Panc1 (cell line): Measurements from ENCODE around the gene ZCCHC7. TPM values are rescaled to one million over a fixed set of nuclear protein-coding genes. Genes with fewer than 3 reads are reported as not detected.

Source experiments
- ATAC-seq: fragments of 200-7000 bp; cut with Tn5 transposase; 2 replicates; pipeline ENCODE4 v1.9.1; 2020; ENCODE audit warnings: mild to moderate bottlenecking, moderate library complexity
- BruUV-seq: library from RNA; stranded (reverse); fragments of 400-500 nt; replicated peaks from 2 replicates; lab custom pipeline; 2021; lab: Mats Ljungman, UMichigan
- CTCF ChIA-PET: fragments of 300-600 bp; sonication (Branson Sonifier 250); formaldehyde crosslinking; loops from one replicate; lab custom pipeline; 2022; ENCODE audit warnings: antibody characterized with exemption; lab: Charles Lee
- POLR2A ChIA-PET: fragments of 300-600 bp; sonication (Branson Sonifier 250); formaldehyde crosslinking; loops from one replicate; lab custom pipeline; 2022; ENCODE audit warnings: antibody characterized with exemption; lab: Charles Lee
- DNase-seq: peaks from one replicate; pipeline ENCODE4 v3.0.0-alpha.2; 2010; ENCODE audit warnings: low read depth, low spot score
- H3K27ac ChIP-seq: 2 replicates; pipeline ENCODE4 v1.5.1; 2011; ENCODE audit warnings: mild to moderate bottlenecking, low read length, inconsistent platforms
- H3K27me3 ChIP-seq: fragments of 200-500 bp; sonication (Bioruptor generic); 2 replicates; pipeline ENCODE4 v1.6.0; 2014; ENCODE audit warnings: low read length, inconsistent platforms; ENCODE audit not compliant: control insufficient read depth, insufficient read depth
- H3K36me3 ChIP-seq: fragments of 200-500 bp; sonication (Bioruptor generic); 2 replicates; pipeline ENCODE4 v1.5.1; 2014; ENCODE audit warnings: inconsistent platforms, mild to moderate bottlenecking, low read length, moderate library complexity; ENCODE audit not compliant: control insufficient read depth, insufficient read depth
- H3K4me1 ChIP-seq: 2 replicates; pipeline ENCODE4 v1.5.1; 2011; ENCODE audit warnings: inconsistent platforms, mild to moderate bottlenecking, low read length, moderate library complexity; ENCODE audit not compliant: control insufficient read depth, insufficient read depth
- H3K4me3 ChIP-seq, 2 experiments: 2 replicates each; pipeline ENCODE4 v1.5.1; 2011 to 2012; ENCODE audit warnings: low read depth in 2 of 2, low read length in 2 of 2, mild to moderate bottlenecking in 2 of 2, inconsistent platforms in 1 of 2, moderate library complexity in 1 of 2
- H3K9me3 ChIP-seq: fragments of 200-500 bp; sonication (Bioruptor generic); 2 replicates; pipeline ENCODE4 v1.5.1; 2014; ENCODE audit warnings: low read depth, mild to moderate bottlenecking, inconsistent platforms, low read length, moderate library complexity; ENCODE audit not compliant: control insufficient read depth, insufficient read depth
- POLR2AphosphoS5 ChIP-seq: IDR thresholded peaks from 2 replicates; pipeline ENCODE4 v1.6.1; 2012; ENCODE audit warnings: mild to moderate bottlenecking, low read depth, low read length, moderate library complexity
- REST ChIP-seq, 2 experiments: IDR thresholded peaks; 2 replicates each; pipeline ENCODE4 v1.6.1; 2011 to 2012; ENCODE audit warnings: low read depth in 2 of 2, control low read depth in 1 of 2, low read length in 1 of 2, mild to moderate bottlenecking in 1 of 2, moderate library complexity in 1 of 2; ENCODE audit not compliant: insufficient read depth in 1 of 2
- SIN3A ChIP-seq: IDR thresholded peaks from 2 replicates; pipeline ENCODE4 v1.6.1; 2012; ENCODE audit warnings: low read depth, mild to moderate bottlenecking, low read length, moderate library complexity, borderline replicate concordance; ENCODE audit not compliant: insufficient read depth
- TCF7L2 ChIP-seq: IDR thresholded peaks from 2 replicates; pipeline ENCODE4 v1.6.1; 2011; ENCODE audit warnings: mild to moderate bottlenecking, low read depth, low read length, inconsistent platforms
- in situ Hi-C: cut with HindIII; loops from 2 replicates; pipeline ENCODE4 v1.10.0; 2016; ENCODE audit warnings: low sequenced_read_pairs, low pct_unique_long_range_greater_than_20kb
- intact Hi-C: fragments of 100-400 bp; cut with micrococcal nuclease; formaldehyde crosslinking; loops from one replicate; pipeline ENCODE4 v1.10.0; 2022; ENCODE audit not compliant: unreplicated experiment
- total RNA-seq: library from RNA; stranded (reverse); gene quantifications from one replicate; pipeline ENCODE4 v1.2.1, GENCODE V29; 2021; ENCODE audit not compliant: unreplicated experiment
- TF ChIP-seq, protein P1 (sequence below): fragments of 450-650 bp; IDR thresholded peaks from 2 replicates; pipeline ENCODE4 v1.5.1; 2017; ENCODE audit warnings: mild to moderate bottlenecking

The ZCCHC7 gene
- total RNA-seq, 1 experiment from 2014 or later = 43.7 TPM

DNA sequence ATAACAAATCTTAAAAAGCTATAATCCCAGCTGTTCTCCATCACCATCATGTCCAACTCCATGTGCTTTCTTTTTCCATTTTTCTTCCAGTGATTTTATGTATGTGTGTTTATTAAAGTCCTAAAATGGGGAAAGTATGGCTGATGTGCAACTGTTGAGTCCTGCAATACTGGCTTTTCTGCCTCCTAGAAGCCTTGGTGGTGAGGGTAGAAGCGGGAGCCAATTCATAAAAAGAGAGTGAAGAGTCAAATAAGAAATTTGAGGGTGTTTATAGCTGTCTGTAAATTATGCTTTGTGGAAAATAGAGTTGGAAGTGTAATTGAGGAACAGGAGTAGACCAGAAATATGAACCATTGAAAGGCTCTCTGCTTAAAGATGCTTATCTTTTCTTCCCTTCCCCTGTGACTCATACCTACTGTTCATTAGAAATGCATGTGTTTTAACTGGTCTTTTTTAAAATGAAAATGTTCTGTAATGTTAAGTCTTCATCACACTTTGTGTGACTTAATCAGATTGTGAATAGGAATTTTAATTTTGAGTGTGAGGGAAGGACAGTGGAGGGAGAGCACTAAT, 80.1 kb downstream of the ZCCHC7 start:
- no peak overlapping the region for H3K4me3 ChIP-seq
- no peak overlapping the region for H3K27ac ChIP-seq
- in situ Hi-C loops (no loop called here), intact Hi-C loops (no loop called here)
- no peaks in the 10 kb centered on the region for H3K27me3 ChIP-seq
- no peaks in the 10 kb centered on the region for H3K9me3 ChIP-seq
- peaks cover 17% of the 10 kb centered on the region for H3K4me1 ChIP-seq
- POLR2A ChIA-PET = interaction anchor here (0.6 kb wide), 1 partner anchor 118 kb away, joined by 3 read pairs; no protein-coding TSS in a partner anchor
- TF ChIP-seq POLR2AphosphoS5 = no peak
- TF ChIP-seq REST (IDR thresholded peaks at IDR 0.05; ENCODE audit: insufficient read depth in 1 of 2, low read depth in 2 of 2, low read length in 1 of 2) = no peak
- no peak for TF ChIP-seq SIN3A
- TF ChIP-seq, protein P1, sequence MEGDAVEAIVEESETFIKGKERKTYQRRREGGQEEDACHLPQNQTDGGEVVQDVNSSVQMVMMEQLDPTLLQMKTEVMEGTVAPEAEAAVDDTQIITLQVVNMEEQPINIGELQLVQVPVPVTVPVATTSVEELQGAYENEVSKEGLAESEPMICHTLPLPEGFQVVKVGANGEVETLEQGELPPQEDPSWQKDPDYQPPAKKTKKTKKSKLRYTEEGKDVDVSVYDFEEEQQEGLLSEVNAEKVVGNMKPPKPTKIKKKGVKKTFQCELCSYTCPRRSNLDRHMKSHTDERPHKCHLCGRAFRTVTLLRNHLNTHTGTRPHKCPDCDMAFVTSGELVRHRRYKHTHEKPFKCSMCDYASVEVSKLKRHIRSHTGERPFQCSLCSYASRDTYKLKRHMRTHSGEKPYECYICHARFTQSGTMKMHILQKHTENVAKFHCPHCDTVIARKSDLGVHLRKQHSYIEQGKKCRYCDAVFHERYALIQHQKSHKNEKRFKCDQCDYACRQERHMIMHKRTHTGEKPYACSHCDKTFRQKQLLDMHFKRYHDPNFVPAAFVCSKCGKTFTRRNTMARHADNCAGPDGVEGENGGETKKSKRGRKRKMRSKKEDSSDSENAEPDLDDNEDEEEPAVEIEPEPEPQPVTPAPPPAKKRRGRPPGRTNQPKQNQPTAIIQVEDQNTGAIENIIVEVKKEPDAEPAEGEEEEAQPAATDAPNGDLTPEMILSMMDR = no peak
- no peak for TF ChIP-seq TCF7L2
- no peak for DNase-seq
- CTCF ChIA-PET = no interaction called here
- BruUV-seq = no TSS peak
- ATAC-seq = no peak
- H3K36me3 ChIP-seq = no peaks in the 10 kb centered on the region

DNA sequence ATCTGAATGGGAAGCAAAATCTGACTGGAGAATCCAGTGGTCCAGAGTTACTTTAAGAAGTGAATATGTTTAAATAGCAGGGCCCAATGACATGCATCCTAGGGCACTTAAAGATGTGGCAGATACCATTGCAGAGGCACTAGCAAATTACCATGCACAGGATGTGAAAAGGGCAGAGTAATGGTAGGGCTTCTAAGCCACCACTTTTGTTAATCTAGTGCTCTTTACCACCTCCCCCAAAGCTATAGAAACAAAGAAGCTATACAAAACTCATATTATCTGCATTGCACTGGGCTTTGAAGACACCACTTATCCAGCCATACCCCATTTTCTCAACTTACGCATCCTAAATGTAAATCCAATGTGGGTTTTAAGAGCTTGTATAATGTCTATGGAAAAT, 81.2 kb downstream of the ZCCHC7 start:
- H3K4me3 ChIP-seq = no peak overlapping the region
- DNase-seq (no peak), ATAC-seq (no peak)
- no peak overlapping the region for H3K27ac ChIP-seq
- in situ Hi-C loops = no loop called here
- intact Hi-C loops = no loop called here
- H3K9me3 ChIP-seq = no peaks in the 10 kb centered on the region
- CTCF ChIA-PET = no interaction called here
- POLR2A ChIA-PET = interaction anchor here (0.6 kb wide), 1 partner anchor 119 kb away, joined by 3 read pairs; no protein-coding TSS in a partner anchor
- no TSS peak for BruUV-seq
- no peaks in the 10 kb centered on the region for H3K36me3 ChIP-seq
- peaks cover 17% of the 10 kb centered on the region for H3K4me1 ChIP-seq
- TF ChIP-seq TCF7L2 (no peak), REST (IDR thresholded peaks at IDR 0.05; ENCODE audit: insufficient read depth in 1 of 2, low read depth in 2 of 2, low read length in 1 of 2) (no peak), POLR2AphosphoS5 (no peak), SIN3A (no peak)
- TF ChIP-seq, protein P1 = no peak
- H3K27me3 ChIP-seq = no peaks in the 10 kb centered on the region
